Peyer's patch (tissue), 4 donors: ENCODE data around the gene CXCL16.
A peak's percentile ranks its signal among the peaks of the same experiment; 100 is the strongest.

Source experiments
- POLR2A ChIP-seq, 2 donors: fragments of 450-650 bp; IDR thresholded peaks; one replicate each; pipeline ENCODE4 v1.5.1; 2017; ENCODE audit warnings: antibody characterized with exemption in 2 of 2, mild to moderate bottlenecking in 2 of 2, moderate library complexity in 2 of 2
- TF ChIP-seq, protein P1 (sequence below), 6 experiments: fragments of 450-650 bp in 4 of 6; fragments of 200-600 bp in 2 of 6; sonication (generic) in 1 of 6; IDR thresholded peaks; one replicate each; pipeline ENCODE4 v1.5.1; 2017 to 2019; ENCODE audit warnings: antibody characterized with exemption in 6 of 6, mild to moderate bottlenecking in 3 of 6, moderate library complexity in 1 of 6

DNA sequence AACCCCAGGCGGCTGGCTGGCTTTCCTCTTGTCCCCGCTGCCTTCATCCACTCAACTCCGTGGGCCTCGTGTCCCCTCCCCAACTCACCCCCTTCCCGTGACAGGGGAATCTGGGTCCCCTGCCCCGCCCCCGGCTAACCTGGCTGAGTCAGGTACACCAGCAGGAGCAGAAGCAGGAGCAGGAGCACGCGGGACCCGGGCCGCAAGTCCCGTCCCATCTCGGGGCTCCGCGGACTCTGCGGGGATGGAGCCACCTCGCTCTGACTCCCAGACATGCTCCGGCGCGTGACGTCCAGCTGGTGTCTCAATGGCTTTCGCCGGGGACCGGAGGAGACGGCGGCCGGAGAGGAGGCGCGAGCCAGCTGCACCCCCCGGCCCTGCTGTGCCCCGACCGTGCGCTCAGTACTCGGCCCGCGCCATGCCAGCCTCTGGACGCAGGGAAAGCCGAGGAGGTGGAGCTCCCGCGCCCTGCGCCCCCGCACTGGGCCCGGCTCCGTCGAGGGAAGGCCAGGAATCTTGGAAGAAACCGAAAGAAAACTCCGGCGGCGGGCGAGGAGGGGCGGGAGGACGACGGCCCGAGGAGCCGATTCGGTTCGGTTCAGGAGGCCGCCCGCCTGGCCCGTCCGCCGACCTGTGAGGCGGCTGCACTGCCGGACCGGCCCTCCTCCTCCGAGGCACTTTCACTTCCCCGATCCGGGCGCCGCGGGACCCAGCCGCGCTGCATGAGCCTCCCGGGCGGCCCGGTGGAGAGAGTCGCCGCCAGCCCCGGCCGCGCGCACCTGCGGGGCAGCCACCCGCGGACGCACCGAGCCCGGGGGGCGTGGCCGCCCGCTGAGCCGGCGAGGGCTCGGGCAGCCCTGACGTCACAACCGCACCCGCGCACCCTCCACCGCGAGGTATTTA, at the start of gene CXCL16, which contains the start of gene ZMYND15:
- TF ChIP-seq, protein P1, sequence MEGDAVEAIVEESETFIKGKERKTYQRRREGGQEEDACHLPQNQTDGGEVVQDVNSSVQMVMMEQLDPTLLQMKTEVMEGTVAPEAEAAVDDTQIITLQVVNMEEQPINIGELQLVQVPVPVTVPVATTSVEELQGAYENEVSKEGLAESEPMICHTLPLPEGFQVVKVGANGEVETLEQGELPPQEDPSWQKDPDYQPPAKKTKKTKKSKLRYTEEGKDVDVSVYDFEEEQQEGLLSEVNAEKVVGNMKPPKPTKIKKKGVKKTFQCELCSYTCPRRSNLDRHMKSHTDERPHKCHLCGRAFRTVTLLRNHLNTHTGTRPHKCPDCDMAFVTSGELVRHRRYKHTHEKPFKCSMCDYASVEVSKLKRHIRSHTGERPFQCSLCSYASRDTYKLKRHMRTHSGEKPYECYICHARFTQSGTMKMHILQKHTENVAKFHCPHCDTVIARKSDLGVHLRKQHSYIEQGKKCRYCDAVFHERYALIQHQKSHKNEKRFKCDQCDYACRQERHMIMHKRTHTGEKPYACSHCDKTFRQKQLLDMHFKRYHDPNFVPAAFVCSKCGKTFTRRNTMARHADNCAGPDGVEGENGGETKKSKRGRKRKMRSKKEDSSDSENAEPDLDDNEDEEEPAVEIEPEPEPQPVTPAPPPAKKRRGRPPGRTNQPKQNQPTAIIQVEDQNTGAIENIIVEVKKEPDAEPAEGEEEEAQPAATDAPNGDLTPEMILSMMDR (IDR thresholded peaks at IDR 0.05), result no peak
- peak; percentile 41 to 59 for TF ChIP-seq POLR2A (IDR thresholded peaks at IDR 0.05)
